Activated effector memory CD4-positive, alpha-beta T cell treated with Interleukin-2 at 50 U/mL for 16 hours (primary cell): ENCODE results near the gene GGCT.

Source experiments
- DNase-seq: peaks from one replicate; pipeline ENCODE4 v3.0.0-alpha.2; 2020

Gene GGCT

DNA sequence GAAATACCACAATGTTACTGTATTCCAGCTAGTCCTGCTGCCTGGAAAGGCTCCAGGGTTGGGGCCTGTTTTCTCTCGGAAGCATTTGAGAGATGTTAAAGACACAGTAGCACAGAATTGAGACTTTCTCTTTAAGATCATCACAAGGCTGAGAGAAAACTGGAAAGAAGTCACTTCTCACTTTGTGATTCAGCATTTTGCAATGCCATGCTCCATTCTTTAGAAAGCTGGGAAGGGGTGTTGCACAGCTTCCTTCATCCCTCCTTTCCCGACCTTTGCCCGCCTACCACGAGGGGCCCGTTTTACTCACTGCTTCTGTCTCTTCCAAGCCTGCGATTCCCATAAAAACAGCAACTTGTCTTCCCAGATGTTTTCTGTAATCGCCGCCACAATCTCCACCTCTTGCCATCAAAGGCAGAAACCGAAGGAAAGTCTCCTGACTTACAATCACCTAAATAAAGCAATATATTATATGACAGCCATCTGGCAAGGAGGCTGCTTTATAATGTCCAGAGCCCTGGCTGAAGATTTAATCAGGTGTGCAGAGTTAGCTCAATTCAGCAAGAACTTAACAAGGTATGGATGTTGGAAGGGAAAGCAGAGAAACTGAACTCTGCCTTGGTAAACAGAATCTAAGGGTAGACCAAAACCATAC, 44.9 kb downstream of the GGCT start:
- DNase-seq: no peak

DNA sequence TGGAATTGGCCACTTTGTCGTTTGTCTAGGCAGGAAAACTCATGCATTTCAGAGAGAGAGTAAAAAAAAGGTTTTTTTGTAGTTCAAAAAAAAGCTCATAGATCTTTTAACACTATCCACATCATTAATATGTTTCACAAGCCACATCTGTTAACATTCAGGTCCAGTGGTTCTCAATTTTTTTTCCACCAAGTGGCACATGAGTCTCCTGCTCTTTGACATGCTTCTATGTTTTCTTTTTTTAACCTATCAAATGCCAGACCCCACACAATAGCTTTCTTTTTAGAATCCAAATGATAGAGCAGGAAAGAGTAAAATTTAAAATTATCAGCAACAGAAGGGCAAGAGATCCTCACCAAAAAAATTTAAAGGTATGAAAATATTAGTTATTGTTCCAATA, 46.3 kb downstream of the GGCT start:
- no peak for DNase-seq

DNA sequence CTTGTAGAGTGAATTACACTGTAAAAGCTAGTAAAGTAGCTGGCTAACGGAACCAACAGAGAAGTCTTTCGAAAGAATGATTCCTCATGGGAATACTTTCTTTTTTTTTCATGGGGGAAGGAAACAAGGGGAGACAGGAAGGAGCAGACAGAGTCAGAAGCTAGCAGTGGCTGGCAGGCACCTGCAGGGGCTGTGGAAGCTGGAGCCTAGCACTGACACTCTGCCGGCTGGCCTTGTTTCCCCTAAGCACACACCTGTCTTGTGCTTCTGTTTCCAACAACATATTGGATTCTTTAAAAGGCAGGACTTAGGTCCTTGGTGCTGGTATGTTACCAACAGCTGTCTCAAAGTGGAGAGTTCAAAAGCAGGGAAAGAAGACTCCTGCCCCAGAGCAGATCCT, 50.7 kb downstream of the GGCT start:
- DNase-seq: no peak

DNA sequence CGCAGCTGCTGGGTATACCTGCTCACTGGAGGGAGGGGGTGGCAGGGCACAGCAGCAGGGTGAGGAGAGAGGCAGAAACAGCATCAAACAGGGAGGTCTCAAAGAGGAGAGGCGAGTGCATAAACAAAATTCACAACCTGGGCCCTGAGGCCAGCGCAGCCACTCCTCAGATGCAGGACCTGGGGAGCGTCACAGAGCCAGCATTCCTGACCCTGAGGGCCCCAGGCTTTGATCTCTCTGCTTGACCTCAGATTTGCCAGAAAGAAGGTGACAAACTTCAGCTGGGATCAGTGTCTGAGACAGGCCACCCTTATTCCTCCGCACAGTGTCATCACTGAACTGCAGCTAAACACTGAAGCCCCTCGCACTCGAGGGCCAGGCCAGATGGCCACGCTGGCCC, 51.6 kb downstream of the GGCT start:
- DNase-seq: no peak

DNA sequence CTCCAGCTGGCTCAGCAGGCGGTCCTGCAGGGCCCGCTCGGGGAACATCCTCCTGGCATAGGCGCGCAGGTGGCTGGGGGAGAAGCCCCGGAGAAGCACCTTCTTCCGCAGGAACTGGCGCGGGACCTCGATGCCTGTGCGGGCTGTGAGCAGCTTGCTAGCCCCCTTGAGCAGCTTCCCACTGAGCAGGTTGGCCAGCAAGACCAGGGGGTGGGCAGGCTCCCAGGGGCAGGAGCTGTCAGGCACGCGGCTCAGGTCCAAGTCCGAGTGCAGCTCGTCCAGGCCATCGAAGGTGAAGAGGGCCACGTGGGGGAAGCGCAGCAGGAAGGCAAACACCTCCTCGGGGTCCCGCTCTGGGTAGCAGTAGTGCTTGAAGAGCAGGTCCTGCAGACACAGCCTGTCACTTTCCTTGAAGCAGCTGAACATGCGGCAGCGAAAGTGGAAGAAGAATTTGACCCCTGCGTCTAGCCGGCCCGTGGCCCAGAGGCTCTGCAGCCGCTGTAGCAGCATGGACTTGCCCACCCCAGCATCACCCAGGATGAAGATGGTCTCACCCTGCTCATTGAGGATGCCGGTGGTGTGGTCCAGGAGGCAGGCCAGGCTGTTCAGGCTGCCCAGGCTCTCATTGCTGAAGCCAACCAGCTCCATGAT, 52.2 kb downstream of the GGCT start:
- DNase-seq: no peak

DNA sequence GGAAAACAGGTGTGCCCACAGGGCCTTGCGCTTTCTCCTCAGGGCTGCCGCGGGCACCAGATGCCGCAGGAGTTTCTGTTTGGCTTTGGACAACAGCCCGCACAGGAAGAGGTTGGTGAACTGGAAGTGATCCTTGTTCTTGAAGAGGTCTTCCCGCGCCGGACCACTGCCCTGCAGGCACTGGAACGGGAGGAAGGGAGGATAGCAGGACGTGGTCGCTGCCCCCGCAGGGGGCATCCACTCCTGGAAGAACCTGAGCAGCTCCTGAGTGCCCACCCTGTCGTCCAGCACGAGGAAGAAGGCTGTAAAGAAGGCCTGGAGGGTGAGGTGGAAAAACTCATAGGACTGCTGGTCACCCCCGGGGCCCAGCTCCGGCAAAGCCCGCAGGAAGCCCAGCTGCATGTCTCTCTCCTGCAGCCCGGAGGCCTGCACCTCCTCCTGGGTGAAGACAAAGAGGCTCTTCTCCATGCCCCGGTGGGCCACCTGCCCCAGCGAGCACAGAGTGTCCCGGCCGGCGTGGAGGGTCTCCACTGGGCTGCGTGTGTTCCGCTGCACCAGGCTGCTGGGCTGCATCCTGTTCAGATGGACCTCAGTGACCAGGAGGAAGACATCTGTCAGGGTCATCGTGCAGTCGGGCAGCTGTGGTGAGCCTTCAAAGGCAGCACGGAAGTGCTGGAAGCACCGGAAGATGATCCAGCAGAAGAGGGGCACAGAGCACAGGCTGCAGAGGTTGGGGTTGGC, 52.9 kb downstream of the GGCT start:
- DNase-seq: no peak

DNA sequence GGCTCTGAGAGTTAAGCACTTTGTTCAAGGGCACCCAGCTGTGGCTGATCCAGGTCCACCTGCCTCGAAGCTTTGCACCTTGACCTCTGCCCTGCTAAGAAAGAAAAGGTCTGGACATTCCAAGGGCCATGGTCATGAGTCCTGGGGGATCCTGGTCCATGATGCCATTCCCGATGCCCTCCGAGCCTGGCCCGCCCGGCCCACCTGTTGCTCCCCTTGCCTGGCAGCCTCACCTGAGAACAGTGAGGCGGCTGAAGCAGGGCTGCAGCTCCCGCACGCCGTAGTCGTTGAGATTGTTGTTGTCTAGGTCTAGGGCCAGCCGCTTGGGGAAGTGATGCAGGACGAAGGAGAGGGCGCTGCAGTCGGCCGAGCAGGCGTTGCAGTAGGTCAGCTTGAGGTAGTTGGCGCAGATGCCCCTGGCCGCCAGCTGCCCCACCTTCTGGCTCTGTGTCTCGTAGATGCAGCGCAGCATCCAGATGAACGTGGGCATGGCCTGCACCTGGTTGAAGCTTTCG, 53.6 kb downstream of the GGCT start:
- no peak for DNase-seq

DNA sequence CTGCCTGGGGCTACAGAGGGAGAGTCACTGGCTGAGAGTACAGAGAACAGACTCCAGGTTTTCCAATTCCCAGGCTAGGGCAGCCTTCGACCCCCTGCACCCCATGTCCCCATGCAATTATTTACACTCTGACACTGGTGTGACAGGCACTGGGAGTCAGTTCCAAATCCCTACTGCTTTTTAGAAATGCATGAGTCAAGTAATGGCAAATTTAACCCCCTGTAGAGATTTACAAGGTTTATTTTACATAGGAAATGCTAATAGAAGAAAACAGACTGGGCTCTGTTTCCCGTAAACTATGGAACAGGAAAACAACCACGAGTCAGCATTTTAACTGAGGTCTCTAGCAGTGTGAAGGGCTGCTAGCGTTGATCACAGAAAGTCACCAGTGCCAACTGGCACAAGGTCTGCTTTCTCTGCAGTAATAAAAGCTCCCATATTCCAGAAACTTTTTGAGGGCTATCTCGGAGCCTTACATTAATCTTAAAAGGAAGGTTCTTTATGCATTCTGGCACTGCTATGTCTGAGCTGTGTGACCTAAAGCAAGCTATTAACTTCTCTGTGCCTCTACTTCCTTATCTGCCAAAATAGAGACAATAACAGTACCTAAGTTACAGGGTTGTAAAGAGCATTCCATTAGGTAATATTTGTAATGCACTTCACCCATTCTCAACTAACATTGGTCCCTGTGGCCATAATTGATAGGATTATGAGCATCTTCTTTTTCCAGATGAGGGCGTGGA, 54.2 kb downstream of the GGCT start:
- no peak for DNase-seq

DNA sequence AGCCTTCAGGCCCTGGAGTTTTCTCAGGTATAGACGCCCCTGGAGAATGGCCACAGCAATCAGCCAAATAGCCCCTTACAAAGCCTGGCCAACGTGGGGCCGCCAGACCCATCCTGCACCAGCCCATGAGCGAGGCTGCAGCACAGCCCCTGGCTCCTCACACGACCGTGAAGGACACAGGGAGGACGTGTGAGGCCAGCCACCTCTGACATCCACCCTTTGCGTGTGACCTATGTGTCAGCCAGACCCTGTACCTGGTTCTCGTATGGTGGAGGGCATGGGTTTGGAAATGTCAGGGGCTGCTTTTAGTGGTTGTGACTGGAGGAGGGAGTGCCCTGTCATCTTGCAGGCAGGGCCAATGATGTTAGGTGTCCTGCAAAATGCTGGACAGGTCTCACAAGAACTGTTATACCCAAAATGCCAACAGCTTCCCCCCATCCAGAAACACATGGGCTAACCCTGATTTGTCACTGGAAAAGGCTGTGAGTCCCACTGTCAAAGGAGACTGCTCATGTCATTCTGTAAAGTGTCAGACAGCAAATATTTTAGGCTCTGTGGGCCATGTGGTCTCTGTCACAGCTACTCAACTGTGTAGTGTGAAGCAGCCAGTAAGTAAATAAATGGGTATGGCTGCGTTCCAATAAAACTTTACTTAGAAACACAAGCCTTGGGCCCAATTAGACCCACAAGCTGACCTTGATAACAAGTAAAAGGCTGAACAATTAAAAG, 56.0 kb downstream of the GGCT start:
- DNase-seq: no peak

DNA sequence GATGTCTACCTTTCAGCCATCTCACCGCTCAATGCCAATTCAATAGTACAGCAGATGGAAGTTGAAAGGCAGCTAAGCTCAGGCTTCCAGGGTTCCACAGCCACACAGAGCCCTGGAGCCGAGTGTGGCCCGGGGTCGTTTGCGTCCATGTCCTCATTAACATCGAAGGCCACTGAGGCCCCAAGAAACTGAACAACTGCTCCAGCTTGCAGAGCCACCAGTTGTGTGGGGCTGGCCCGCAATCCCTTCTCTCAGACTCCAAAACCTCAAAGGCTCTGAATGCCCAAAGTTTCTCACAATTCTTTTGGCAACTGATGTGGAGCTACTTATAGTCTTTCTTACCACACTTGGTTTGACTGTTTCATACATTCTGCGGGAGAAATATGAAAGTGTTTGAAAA, 57.2 kb downstream of the GGCT start:
- no peak for DNase-seq
